DOHH2 (cell line): ENCODE data around the gene MYO18B.

Experiments
- H3F3A ChIP-seq: fragments of 200-600 bp; sonication (generic), shearing (Covaris generic); 2 replicates; pipeline ENCODE4 v1.6.0; 2016; ENCODE audit warnings: antibody characterized with exemption, mild to moderate bottlenecking; ENCODE audit not compliant: control insufficient read depth, insufficient read depth
- H3K27ac ChIP-seq: fragments of 200-600 bp; sonication (generic); 2 replicates; pipeline ENCODE4 v1.5.1; 2014; ENCODE audit warnings: low read depth, mild to moderate bottlenecking, low read length, moderate library complexity
- H3K27me3 ChIP-seq: fragments of 200-600 bp; sonication (generic); 2 replicates; pipeline ENCODE4 v1.6.1; 2014; ENCODE audit warnings: mild to moderate bottlenecking, low read length, mixed read lengths; ENCODE audit not compliant: control insufficient read depth
- H3K36me3 ChIP-seq: fragments of 200-600 bp; sonication (generic); 2 replicates; pipeline ENCODE4 v1.6.1; 2014; ENCODE audit warnings: mild to moderate bottlenecking, low read length, moderate library complexity, mixed read lengths; ENCODE audit not compliant: control insufficient read depth
- H3K4me1 ChIP-seq: fragments of 200-600 bp; sonication (generic); 2 replicates; pipeline ENCODE4 v1.6.1; 2014; ENCODE audit warnings: mild to moderate bottlenecking, low read length, mixed read lengths; ENCODE audit not compliant: control insufficient read depth
- H3K4me2 ChIP-seq: fragments of 200-600 bp; sonication (generic); 2 replicates; pipeline ENCODE4 v1.6.0; 2014; ENCODE audit warnings: mild to moderate bottlenecking, low read length, moderate library complexity
- H3K4me3 ChIP-seq: fragments of 200-600 bp; sonication (generic); 2 replicates; pipeline ENCODE4 v1.5.1; 2014; ENCODE audit warnings: mild to moderate bottlenecking, low read length, mixed read lengths
- H3K79me2 ChIP-seq: fragments of 200-600 bp; sonication (generic); 2 replicates; pipeline ENCODE4 v1.6.1; 2014; ENCODE audit warnings: mild to moderate bottlenecking, low read length, mixed read lengths; ENCODE audit not compliant: control insufficient read depth
- H3K9me2 ChIP-seq: fragments of 200-600 bp; sonication (generic); replicated peaks from 2 replicates; pipeline ENCODE4 v1.6.1; 2014; ENCODE audit warnings: mild to moderate bottlenecking, low read length, mixed read lengths; ENCODE audit not compliant: control insufficient read depth
- H3K9me3 ChIP-seq: fragments of 200-600 bp; sonication (generic); 2 replicates; pipeline ENCODE4 v1.6.1; 2014; ENCODE audit warnings: antibody characterized with exemption, low read length, mixed read lengths; ENCODE audit not compliant: control insufficient read depth, insufficient read depth
- H4K20me1 ChIP-seq: fragments of 200-600 bp; sonication (generic); 2 replicates; pipeline ENCODE4 v1.6.0; 2014; ENCODE audit warnings: low read depth, mild to moderate bottlenecking, antibody characterized with exemption, low read length, moderate library complexity; ENCODE audit not compliant: control insufficient read depth, insufficient read depth
- CTCF ChIP-seq: fragments of 200-600 bp; sonication (generic); IDR thresholded peaks from one replicate; pipeline ENCODE4 v1.5.1; 2014; ENCODE audit warnings: antibody characterized with exemption, mild to moderate bottlenecking, low read depth, low read length; ENCODE audit not compliant: poor library complexity, severe bottlenecking
- EZH2phosphoT487 ChIP-seq: fragments of 200-600 bp; sonication (generic); IDR thresholded peaks from 2 replicates; pipeline ENCODE4 v1.6.1; 2017; ENCODE audit warnings: borderline replicate concordance, mild to moderate bottlenecking, antibody characterized with exemption, low read length, moderate library complexity, mixed read lengths

The MYO18B gene

GRCh38 chr22:25962711-25963110 lies 220.7 kb downstream of the MYO18B start:
- Histone ChIP-seq H3K4me1 (no peaks in the 10 kb centered on the region), H3K9me3 (no peaks in the 10 kb centered on the region), H3K9me2 (no peaks in the 10 kb centered on the region), H3K4me3 (no peak overlapping the region), H3K36me3 (no peaks in the 10 kb centered on the region), H3K27ac (no peak overlapping the region), H3F3A (no peaks in the 10 kb centered on the region), H3K79me2 (no peaks in the 10 kb centered on the region), H3K27me3 (peaks cover 15% of the 10 kb centered on the region), H4K20me1 (no peaks in the 10 kb centered on the region), H3K4me2 (no peak overlapping the region)
- no peak for TF ChIP-seq CTCF
- no peak for TF ChIP-seq EZH2phosphoT487

GRCh38 chr22:25964961-25965730 lies 223.2 kb downstream of the MYO18B start:
- TF ChIP-seq CTCF (no peak), EZH2phosphoT487 (no peak)
- no peak overlapping the region for H3K4me2 ChIP-seq
- H3K27me3 ChIP-seq = peaks cover 17% of the 10 kb centered on the region

GRCh38 chr22:25966448-25966913 lies 224.5 kb downstream of the MYO18B start:
- peaks cover 17% of the 10 kb centered on the region for H3K27me3 ChIP-seq
- no peaks in the 10 kb centered on the region for H3K9me2 ChIP-seq
- H3K4me1 ChIP-seq = 0 out of 2 replicates have a peak, but pooled peaks cover 3% of the 10 kb centered on the region
- no peaks in the 10 kb centered on the region for H3F3A ChIP-seq
- H3K27ac ChIP-seq = no peak overlapping the region
- H4K20me1 ChIP-seq = no peaks in the 10 kb centered on the region
- no peak for TF ChIP-seq CTCF
- no peak for TF ChIP-seq EZH2phosphoT487
- H3K36me3 ChIP-seq = no peaks in the 10 kb centered on the region
- H3K4me3 ChIP-seq = no peak overlapping the region
- H3K79me2 ChIP-seq = no peaks in the 10 kb centered on the region
- no peak overlapping the region for H3K4me2 ChIP-seq
- no peaks in the 10 kb centered on the region for H3K9me3 ChIP-seq

More at GRCh38 chr22:25964961-25965730, 223.2 kb downstream of the MYO18B start:
- no peak overlapping the region for H3K27ac ChIP-seq
- no peaks in the 10 kb centered on the region for H3K4me1 ChIP-seq
- H3K9me2 ChIP-seq = no peaks in the 10 kb centered on the region
- no peaks in the 10 kb centered on the region for H4K20me1 ChIP-seq
- no peak overlapping the region for H3K4me3 ChIP-seq
- H3K36me3 ChIP-seq = no peaks in the 10 kb centered on the region
- no peaks in the 10 kb centered on the region for H3K79me2 ChIP-seq
- no peaks in the 10 kb centered on the region for H3F3A ChIP-seq
- H3K9me3 ChIP-seq = no peaks in the 10 kb centered on the region
